HL-60 (cell line): ENCODE measurements around the gene KDM4C.

Experiments
- DNase-seq, 2 experiments: peaks; one replicate each; pipeline ENCODE4 v3.0.0-alpha.2; 2010 to 2020; ENCODE audit warnings: low read depth in 1 of 2, low spot score in 1 of 2
- H3K27ac ChIP-seq: fragments of 250-450 bp; sonication (Bioruptor Pico); replicated peaks from 2 replicates; pipeline ENCODE4 v1.5.1; 2020; ENCODE audit warnings: mild to moderate bottlenecking, moderate library complexity
- H3K27me3 ChIP-seq: fragments of 250-450 bp; sonication (Bioruptor Pico); 2 replicates; pipeline ENCODE4 v1.5.1; 2021; ENCODE audit warnings: mild to moderate bottlenecking, moderate library complexity; ENCODE audit not compliant: insufficient read depth, poor library complexity, severe bottlenecking
- H3K4me3 ChIP-seq: replicated peaks from 2 replicates; pipeline ENCODE4 v1.5.1; 2011; ENCODE audit warnings: mild to moderate bottlenecking, control low read depth, low read length; ENCODE audit not compliant: insufficient read depth
- GABPA ChIP-seq: IDR thresholded peaks from 2 replicates; pipeline ENCODE4 v1.6.1; 2012; ENCODE audit warnings: low read depth
- POLR2AphosphoS5 ChIP-seq: IDR thresholded peaks from 2 replicates; pipeline ENCODE4 v1.6.1; 2012; ENCODE audit warnings: low read depth
- SPI1 ChIP-seq: IDR thresholded peaks from 2 replicates; pipeline ENCODE4 v1.6.1; 2012; ENCODE audit warnings: low read depth, mild to moderate bottlenecking, borderline replicate concordance
- TF ChIP-seq, protein P1 (sequence below): IDR thresholded peaks from 2 replicates; pipeline ENCODE4 v1.6.1; 2012; ENCODE audit warnings: low read depth; ENCODE audit not compliant: insufficient replicate concordance
- TF ChIP-seq, protein P2 (sequence below): IDR thresholded peaks from one replicate; pipeline ENCODE4 v1.5.1; 2011; ENCODE audit warnings: low read length, control low read depth, inconsistent platforms; ENCODE audit not compliant: insufficient read depth

Gene KDM4C

DNA sequence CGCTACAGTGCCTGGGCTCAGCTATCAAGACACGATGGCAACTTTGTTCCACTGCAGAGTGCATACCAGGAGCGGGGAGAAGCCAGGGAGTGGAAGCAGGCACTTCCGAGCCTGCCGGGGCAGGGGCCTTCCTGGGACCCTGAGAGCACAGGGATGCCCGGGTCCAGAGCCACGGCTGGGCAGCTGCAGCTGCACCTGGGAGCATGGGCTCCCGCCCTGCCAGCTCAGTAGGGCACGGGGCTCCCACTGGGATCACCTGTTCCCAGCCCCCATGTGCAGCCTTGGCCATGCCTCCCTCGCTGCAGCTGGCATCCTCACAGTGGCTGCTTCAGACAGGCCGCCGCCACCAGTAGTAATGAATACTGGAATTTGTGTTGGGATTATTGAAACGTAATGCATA is 391.5 kb downstream of the KDM4C start:
- Histone ChIP-seq H3K27me3 (no peaks in the 10 kb centered on the region), H3K4me3 (no peak overlapping the region), H3K27ac (peak overlapping the region; percentile 55)
- DNase-seq, result no peak
- no peak for TF ChIP-seq SPI1
- TF ChIP-seq GABPA, result no peak
- no peak for TF ChIP-seq POLR2AphosphoS5
- TF ChIP-seq, protein P1, sequence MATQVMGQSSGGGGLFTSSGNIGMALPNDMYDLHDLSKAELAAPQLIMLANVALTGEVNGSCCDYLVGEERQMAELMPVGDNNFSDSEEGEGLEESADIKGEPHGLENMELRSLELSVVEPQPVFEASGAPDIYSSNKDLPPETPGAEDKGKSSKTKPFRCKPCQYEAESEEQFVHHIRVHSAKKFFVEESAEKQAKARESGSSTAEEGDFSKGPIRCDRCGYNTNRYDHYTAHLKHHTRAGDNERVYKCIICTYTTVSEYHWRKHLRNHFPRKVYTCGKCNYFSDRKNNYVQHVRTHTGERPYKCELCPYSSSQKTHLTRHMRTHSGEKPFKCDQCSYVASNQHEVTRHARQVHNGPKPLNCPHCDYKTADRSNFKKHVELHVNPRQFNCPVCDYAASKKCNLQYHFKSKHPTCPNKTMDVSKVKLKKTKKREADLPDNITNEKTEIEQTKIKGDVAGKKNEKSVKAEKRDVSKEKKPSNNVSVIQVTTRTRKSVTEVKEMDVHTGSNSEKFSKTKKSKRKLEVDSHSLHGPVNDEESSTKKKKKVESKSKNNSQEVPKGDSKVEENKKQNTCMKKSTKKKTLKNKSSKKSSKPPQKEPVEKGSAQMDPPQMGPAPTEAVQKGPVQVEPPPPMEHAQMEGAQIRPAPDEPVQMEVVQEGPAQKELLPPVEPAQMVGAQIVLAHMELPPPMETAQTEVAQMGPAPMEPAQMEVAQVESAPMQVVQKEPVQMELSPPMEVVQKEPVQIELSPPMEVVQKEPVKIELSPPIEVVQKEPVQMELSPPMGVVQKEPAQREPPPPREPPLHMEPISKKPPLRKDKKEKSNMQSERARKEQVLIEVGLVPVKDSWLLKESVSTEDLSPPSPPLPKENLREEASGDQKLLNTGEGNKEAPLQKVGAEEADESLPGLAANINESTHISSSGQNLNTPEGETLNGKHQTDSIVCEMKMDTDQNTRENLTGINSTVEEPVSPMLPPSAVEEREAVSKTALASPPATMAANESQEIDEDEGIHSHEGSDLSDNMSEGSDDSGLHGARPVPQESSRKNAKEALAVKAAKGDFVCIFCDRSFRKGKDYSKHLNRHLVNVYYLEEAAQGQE, result no peak
- TF ChIP-seq, protein P2, sequence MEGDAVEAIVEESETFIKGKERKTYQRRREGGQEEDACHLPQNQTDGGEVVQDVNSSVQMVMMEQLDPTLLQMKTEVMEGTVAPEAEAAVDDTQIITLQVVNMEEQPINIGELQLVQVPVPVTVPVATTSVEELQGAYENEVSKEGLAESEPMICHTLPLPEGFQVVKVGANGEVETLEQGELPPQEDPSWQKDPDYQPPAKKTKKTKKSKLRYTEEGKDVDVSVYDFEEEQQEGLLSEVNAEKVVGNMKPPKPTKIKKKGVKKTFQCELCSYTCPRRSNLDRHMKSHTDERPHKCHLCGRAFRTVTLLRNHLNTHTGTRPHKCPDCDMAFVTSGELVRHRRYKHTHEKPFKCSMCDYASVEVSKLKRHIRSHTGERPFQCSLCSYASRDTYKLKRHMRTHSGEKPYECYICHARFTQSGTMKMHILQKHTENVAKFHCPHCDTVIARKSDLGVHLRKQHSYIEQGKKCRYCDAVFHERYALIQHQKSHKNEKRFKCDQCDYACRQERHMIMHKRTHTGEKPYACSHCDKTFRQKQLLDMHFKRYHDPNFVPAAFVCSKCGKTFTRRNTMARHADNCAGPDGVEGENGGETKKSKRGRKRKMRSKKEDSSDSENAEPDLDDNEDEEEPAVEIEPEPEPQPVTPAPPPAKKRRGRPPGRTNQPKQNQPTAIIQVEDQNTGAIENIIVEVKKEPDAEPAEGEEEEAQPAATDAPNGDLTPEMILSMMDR, result no peak

DNA sequence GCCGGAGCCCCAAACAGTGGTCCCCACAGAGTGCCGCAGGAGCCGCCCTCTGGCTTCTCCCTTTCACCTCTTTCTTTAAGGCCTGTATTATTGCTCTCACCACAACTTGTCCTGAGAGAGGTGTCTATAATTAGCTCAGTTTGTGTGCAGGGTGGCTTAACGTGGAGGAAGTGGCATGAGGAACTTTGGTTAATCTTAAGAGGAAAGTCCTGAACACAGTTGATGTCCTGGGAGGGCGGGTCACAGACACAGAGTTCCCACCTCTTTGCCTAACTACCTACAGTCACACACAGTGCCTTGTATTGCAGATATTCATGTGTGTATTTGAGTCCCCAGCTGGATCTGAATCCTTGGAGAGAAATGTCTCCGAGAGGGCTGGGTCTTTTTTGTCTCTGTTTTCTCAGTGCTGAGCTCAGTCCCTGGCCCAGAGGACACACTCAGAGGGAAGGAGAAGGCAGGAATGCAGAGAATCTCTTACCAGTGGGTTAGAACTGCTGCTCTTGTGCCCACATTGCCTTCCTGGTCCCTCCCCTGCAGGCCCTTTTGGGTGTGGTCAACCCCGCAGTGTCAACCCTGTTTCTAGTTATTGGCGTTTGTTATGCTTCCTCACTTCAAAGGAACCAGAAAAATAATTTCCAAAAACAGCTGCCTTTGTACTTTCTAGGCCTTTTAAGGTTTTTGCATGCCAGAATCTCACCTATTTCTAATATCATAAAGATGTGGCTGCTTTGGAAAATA is 392.5 kb downstream of the KDM4C start:
- peak; percentile 52 to 86 for DNase-seq
- Histone ChIP-seq H3K27me3 (no peaks in the 10 kb centered on the region), H3K27ac (peak overlapping the region; percentile 55), H3K4me3 (no peak overlapping the region; the same call in 1 of the 2 replicates)
- peak; percentile 87 for TF ChIP-seq SPI1
- TF ChIP-seq, protein P2, result no peak
- TF ChIP-seq POLR2AphosphoS5, result peak; percentile 43; the same call in 1 of the 2 replicates
- TF ChIP-seq, protein P1, result no peak

DNA sequence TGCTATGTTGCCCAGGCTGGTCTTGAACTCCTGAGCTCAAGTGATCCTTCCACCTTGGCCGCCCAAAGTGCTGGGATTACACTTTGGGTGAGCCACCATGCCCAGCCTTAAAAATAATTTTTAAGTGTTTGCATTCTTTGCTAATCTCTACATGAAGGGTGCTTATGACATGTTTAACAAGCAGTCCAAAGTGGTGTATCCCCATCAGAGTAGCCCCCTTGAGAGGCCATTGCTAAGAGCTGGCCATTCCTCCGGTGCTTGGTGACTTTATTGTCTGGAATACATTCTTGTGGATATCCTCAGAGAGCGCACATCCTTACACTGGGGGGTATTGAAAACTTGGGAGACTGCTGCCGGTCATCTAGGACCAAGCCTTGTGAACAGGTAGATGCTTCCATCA is 395.4 kb downstream of the KDM4C start:
- TF ChIP-seq POLR2AphosphoS5 (no peak), GABPA (no peak), SPI1 (no peak)
- TF ChIP-seq, protein P1, result no peak
- TF ChIP-seq, protein P2, result no peak
- no peak overlapping the region for H3K27ac ChIP-seq
- no peak overlapping the region for H3K4me3 ChIP-seq
- no peak for DNase-seq
- no peaks in the 10 kb centered on the region for H3K27me3 ChIP-seq
